Fibroblast of lung (primary cell): ENCODE results near the gene FMN1.

Experiments
- EZH2 ChIP-seq: IDR thresholded peaks from 2 replicates; pipeline ENCODE4 v1.5.1; 2012; ENCODE audit warnings: low read length, control low read depth, mild to moderate bottlenecking; ENCODE audit errors: missing control alignments
- TF ChIP-seq, protein P1 (sequence below), 2 donors: IDR thresholded peaks in 1 of 2; conservative IDR thresholded peaks in 1 of 2; 1 replicate in 1 of 2; 2 replicates in 1 of 2; pipeline ENCODE4 v1.5.1; 2011 to 2012; ENCODE audit warnings: low read length in 2 of 2, control low read depth in 1 of 2, inconsistent platforms in 1 of 2, low read depth in 1 of 2, mild to moderate bottlenecking in 1 of 2

- TF ChIP-seq, protein P1, sequence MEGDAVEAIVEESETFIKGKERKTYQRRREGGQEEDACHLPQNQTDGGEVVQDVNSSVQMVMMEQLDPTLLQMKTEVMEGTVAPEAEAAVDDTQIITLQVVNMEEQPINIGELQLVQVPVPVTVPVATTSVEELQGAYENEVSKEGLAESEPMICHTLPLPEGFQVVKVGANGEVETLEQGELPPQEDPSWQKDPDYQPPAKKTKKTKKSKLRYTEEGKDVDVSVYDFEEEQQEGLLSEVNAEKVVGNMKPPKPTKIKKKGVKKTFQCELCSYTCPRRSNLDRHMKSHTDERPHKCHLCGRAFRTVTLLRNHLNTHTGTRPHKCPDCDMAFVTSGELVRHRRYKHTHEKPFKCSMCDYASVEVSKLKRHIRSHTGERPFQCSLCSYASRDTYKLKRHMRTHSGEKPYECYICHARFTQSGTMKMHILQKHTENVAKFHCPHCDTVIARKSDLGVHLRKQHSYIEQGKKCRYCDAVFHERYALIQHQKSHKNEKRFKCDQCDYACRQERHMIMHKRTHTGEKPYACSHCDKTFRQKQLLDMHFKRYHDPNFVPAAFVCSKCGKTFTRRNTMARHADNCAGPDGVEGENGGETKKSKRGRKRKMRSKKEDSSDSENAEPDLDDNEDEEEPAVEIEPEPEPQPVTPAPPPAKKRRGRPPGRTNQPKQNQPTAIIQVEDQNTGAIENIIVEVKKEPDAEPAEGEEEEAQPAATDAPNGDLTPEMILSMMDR (conservative IDR thresholded peaks at IDR 0.05 in 1 of 2, IDR thresholded peaks at IDR 0.05 in 1 of 2; ENCODE audit: low read depth in 1 of 2, low read length in 2 of 2), result no peak
- TF ChIP-seq EZH2, result no peak
These were observed 314.5 kb downstream of the FMN1 start for GRCh38 chr15:32879980-32880379.
